ENCODE results near the gene ZFYVE28.

The ZFYVE28 gene

DNA sequence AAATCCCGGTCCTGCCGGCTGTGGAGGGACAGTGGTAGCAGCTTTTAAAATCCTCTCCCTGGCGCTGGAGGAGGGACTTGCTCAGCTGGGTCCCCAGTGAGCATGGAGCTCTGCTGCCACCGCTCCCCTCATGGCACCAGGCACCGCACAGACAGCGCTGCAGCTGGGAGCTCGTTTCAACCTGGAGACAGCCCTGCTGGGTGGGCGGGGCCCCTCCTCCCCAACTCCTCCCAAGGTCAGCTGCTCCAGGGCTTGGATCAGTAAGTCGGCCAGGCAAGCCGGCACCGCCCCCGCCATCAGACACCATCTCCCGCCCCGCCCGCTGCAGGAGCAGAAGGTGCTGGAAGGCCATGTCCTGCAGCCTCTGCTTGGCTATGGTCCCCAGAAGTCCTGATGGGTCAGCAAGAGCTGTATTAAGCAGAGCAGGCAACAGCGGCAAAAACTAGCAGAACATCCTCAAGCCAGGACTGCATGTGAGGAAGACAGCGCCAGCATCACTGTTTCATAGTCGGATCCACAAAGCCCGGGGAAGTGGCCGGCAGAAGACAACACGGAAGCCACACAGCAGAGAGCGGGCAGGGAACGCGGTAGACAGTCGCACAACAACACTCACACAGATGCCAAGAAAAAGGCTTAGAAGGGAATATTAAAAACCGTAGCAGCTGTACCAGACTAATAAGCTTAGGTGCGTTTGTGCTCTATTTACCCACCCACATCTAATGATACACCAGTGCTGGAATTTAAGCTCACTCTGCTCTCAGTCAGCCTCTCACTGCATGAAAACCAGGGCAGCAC, 16.2 kb downstream of the ZFYVE28 start:
- H3K4me3 ChIP-seq (ENCODE audit: low read depth, low read length): peak overlapping the region; percentile 14
- in situ Hi-C loops (cut with HindIII; ENCODE audit: low sequenced_read_pairs): loop anchor here (5.0 kb wide), 1 partner anchor 145 kb away; no protein-coding TSS in a partner anchor
- no peak for DNase-seq (ENCODE audit: low read depth)
- TF ChIP-seq, protein P1, sequence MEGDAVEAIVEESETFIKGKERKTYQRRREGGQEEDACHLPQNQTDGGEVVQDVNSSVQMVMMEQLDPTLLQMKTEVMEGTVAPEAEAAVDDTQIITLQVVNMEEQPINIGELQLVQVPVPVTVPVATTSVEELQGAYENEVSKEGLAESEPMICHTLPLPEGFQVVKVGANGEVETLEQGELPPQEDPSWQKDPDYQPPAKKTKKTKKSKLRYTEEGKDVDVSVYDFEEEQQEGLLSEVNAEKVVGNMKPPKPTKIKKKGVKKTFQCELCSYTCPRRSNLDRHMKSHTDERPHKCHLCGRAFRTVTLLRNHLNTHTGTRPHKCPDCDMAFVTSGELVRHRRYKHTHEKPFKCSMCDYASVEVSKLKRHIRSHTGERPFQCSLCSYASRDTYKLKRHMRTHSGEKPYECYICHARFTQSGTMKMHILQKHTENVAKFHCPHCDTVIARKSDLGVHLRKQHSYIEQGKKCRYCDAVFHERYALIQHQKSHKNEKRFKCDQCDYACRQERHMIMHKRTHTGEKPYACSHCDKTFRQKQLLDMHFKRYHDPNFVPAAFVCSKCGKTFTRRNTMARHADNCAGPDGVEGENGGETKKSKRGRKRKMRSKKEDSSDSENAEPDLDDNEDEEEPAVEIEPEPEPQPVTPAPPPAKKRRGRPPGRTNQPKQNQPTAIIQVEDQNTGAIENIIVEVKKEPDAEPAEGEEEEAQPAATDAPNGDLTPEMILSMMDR (IDR thresholded peaks at IDR 0.05; ENCODE audit: low read depth, low read length, missing control alignments): no peak

DNA sequence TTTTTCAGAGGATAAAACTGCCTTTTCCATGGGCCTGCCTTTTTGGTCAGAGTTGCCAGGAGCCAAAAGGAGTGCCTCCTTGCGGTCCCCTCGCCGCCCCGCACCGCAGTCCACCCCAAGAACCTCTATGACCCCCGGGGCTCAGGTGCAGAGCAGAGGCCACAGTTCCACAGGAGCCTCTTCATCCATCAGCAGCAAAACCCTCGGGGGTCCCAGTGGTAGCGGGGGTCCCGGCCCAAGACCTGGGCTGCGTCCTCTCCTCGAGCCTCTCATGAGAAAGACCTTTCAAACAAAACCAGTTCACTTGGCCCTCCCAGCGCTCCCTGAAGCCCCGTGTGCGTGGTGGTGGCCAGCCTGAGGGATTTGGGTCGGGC, 16.8 kb downstream of the ZFYVE28 start:
- peak overlapping the region; percentile 14 for H3K4me3 ChIP-seq (ENCODE audit: low read depth, low read length)
- DNase-seq (ENCODE audit: low read depth): no peak
- in situ Hi-C loops (cut with HindIII; ENCODE audit: low sequenced_read_pairs): loop anchor here (5.0 kb wide), 1 partner anchor 144 kb away; no protein-coding TSS in a partner anchor
- TF ChIP-seq, protein P1 (IDR thresholded peaks at IDR 0.05; ENCODE audit: low read depth, low read length, missing control alignments): no peak

DNA sequence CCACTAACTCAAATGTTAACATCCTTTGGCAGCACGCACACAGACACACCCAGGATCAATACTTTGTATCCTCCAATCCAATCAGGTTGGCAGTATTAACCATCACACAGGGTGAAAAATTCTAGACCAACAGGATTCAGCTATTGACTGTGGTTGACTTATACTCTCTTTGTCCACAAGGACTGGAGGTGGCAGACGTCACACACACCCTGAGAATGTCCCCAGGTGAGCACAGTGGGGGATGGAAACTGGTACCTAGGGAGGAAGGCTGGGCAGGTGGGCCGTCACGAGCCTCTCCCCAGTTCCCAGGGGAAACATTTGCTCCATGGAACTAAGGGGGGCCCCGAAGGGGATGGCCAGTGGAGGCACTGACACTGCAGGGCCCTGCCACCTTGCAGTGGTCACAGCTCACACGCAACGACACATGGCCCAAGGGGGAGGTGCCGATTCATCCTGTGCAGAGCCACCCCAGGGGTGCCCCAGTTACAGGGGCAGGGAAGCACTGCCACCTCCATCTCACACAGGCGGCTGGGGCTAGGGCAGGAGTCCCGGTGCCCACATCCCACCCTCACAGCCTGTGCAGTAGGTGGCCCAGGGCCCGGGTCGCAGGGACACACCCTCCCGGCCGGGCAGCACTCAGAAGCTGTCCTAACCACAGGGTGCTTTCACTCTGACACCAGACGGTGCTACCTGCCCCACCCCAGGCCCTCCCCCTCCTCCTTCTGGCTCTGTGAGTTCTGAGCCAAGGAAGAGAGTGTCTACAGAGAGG, 17.4 kb downstream of the ZFYVE28 start:
- TF ChIP-seq, protein P1 (IDR thresholded peaks at IDR 0.05; ENCODE audit: low read depth, low read length, missing control alignments): no peak
- DNase-seq (ENCODE audit: low read depth): no peak
- no peak overlapping the region for H3K4me3 ChIP-seq (ENCODE audit: low read depth, low read length)
- in situ Hi-C loops (cut with HindIII; ENCODE audit: low sequenced_read_pairs): loop anchor here (5.0 kb wide), 1 partner anchor 144 kb away; no protein-coding TSS in a partner anchor

DNA sequence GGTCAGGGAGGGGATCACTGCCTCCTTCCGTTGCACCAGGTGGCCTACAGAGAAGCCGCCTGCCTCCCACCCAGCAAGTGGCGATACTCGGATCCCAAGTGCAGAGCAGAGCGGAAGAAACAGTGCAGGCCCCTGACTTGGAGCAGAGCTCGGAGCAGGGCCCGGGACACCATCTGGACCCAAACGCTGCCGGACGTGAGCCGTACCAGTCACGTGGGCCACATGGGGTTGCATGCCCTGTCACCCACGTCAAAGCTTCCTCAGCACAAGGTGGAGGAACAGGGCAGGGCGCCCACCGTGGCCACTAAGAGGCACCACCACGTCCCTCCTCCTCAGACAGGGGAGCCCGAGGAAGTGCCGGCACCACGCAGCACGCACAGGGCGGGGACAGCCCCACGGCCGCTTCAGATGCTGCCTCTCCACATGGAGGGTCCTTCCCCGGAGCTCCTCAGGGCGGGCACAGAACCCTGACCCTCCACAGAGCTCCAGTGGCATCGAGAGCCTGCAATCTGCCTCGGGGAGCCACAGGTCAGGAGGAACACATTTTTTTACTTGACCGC, 18.7 kb downstream of the ZFYVE28 start:
- in situ Hi-C loops (cut with HindIII; ENCODE audit: low sequenced_read_pairs): loop anchor here (5.0 kb wide), 1 partner anchor 142 kb away; no protein-coding TSS in a partner anchor
- no peak overlapping the region for H3K4me3 ChIP-seq (ENCODE audit: low read depth, low read length)
- no peak for DNase-seq (ENCODE audit: low read depth)
- TF ChIP-seq, protein P1 (IDR thresholded peaks at IDR 0.05; ENCODE audit: low read depth, low read length, missing control alignments): no peak

DNA sequence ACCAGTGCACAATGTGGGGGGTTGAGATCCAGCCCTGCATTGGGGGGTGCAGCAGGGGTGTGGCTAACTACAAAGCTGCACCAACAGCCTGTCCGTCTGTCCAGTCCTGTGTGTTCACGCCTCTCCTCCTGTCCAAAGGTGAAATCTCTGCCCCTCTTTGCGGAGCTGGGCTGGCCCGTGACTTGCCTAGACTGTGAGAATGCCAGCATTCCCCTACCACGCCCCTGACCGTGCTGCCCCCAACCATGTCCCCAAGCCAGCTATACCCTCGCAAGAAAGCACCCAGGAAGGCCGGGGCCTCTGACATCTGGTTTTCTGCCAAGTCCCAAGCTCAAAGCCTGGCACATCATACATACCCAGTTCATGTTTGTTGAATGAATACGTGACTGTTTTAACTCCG, 19.2 kb downstream of the ZFYVE28 start:
- in situ Hi-C loops (cut with HindIII; ENCODE audit: low sequenced_read_pairs): no loop called here
- TF ChIP-seq, protein P1 (IDR thresholded peaks at IDR 0.05; ENCODE audit: low read depth, low read length, missing control alignments): no peak
- no peak overlapping the region for H3K4me3 ChIP-seq (ENCODE audit: low read depth, low read length)
- DNase-seq (ENCODE audit: low read depth): no peak

DNA sequence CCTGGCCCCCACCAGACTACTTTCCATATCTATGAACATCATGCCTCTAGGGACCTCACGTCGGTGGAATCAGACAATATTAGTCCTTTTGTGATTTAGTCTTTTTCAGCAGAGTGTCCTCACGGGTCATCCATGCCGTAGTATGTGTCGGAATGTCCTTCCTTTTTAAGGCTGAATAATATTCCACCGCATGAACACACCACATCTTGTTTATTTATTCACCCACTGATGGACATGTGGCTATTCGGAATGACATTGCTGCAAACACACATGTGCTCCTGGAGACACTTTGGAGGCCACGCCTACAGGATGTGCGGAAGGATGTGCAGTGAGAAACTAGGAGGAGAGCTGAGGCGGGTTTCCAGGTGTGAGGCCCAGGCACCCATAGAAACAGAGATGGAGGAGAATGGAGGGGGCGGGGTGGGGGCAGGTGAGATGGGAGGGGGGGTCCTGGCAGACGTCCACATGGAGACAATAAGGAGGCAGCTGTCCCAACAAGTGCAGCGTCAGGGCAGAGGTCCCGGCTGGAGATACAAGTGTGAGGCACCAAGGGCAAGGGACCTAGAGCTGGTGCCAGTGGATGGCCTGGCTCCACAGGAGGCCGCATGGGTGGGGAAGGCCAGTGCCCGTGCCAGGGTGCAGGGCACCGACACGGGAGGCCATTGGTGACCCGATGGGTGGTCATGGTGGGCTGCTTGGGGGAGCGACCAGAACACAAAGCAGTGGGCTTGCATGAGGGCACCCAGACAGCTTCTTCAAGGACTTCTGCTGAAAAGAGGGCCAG, 20.7 kb downstream of the ZFYVE28 start:
- TF ChIP-seq, protein P1 (IDR thresholded peaks at IDR 0.05; ENCODE audit: low read depth, low read length, missing control alignments): no peak
- H3K4me3 ChIP-seq (ENCODE audit: low read depth, low read length): no peak overlapping the region
- in situ Hi-C loops (cut with HindIII; ENCODE audit: low sequenced_read_pairs): no loop called here
- DNase-seq (ENCODE audit: low read depth): no peak
